Ecto neural progenitor cell (in vitro differentiated cells): ENCODE measurements around the gene ADORA2B.
"Not testable (repeated sequence)": the region's sequence is repeated elsewhere in the genome, so short reads cannot be mapped to it uniquely, and the experiment has no call there.

Source experiments
- DNase-seq: peaks from one replicate; pipeline ENCODE4 v3.0.0-alpha.2; 2018; ENCODE audit warnings: low spot score

The ADORA2B gene

DNA sequence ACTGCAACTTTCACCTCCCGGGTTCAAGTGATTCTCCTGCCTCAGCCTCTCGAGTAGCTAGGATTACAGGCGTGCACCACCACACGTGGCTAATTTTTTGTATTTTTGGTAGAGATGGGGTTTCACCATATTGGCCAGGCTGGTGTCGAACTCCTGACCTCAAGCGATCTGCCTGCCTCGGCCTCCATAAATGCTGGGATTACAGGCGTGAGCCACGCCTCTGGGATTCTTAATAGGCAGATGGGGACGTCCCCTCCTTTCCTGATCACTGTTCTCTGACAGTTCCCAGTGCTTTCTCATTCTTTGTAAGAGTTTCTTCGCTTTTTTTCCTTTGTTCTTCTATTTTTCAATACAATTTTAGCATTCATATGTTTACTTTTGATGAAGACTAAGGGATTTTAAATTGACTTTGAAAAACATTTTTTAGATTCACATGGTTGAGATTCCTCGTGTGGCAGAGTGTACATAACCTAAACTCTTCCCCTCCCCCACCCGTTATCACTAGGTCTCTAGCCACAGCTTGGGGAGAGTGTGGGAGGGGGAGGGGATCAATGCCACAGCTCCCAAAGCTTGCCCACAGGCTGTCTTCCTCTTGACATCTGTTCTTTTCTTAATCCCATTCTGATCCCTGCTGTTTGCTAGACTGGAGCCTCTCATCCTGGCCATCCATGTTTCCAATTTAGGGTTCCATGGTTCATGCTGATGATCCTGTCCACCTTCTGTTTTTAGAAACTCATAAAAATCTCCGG is 11.0 kb downstream of the ADORA2B start:
- no peak for DNase-seq

DNA sequence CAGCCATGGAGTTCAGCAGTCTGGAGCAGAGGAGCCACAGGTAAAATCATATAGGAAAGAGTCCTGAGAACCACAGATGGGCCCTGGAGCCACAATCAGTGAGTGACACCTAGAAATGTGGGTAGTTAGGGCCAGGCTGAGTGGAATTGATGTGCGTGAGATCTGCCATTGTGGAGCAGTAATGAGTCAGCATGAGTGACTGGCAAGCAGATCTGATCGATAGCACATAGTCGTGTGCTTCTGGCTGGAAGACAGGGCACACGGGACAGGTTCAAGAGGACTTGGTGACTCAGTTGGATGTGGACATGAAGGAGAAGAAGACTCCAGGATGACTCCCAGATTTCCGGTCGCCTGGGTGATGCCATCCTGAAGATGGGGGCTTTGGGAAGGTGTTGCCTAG is 12.3 kb downstream of the ADORA2B start:
- no peak for DNase-seq

DNA sequence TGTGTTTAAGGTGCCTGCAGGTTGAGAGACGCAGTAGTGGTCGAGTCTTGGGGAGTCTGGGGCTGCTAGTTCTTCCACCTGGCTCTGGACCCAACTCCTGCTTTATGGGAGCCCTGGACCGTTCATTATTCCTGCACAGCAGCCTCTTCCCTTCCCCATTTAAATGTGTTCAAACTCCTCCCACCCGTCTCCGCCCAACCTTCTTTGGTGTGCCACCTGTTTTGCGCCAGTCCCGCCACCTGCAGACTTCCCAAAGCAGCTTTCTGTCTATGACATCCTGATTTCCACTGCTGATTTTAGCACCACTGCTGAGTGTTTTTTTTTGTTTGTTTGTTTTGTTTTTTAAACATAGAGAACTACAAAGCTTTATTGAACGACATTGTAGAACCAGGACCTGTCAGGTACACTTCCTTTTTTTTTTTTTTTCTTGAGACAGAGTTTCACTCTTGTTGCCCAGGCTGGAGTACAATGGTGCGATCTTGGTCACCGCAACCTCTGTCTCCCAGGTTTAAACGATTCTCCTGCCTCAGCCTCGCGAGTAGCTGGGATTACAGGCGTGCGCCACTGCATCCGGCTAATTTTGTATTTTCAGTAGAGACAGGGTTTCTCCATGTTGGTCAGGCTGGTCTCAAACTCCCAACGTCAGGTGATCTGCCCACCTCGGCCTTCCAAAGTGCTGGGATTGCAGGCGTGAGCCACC is 12.8 kb downstream of the ADORA2B start:
- DNase-seq: no peak

DNA sequence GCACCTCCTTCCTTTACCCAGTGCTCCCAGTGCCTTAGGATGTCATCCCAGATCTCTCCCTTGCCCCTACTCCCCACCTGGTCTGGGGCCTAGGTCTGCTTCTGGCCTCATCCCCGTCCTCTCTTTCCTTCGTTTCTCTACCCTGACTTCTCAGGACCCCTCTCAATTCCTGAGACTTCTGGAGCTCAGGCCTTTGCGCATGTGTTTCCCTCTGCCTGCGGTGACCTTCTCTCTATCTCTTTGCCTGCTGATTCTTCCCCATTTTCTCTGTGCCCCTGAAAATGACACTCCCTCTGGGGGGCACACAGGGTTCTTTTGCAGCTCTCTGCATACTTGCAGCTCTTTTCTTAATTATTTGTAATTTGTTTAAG is 13.5 kb downstream of the ADORA2B start:
- DNase-seq: no peak

DNA sequence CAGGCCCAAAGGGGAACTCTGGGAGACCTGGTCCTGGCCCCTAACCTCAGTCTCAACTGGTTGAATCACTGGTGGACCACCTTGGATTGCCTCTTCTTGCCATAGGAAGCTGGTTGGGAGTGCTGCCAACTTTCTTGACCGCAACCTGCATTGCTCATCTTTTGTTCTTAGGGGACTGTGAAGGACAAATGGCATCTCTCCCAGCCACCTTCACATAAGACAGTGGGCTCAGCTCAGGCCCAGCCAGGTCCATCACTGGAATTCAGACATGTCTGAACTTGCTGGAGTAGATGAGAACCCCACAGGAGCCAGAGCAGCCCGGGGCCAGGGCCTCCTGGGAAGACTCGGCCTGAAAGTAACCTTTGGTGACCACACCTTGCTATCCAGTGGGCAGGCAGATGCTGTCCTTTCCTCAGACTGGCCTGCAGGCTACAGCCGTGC is 18.8 kb downstream of the ADORA2B start:
- DNase-seq: no peak

DNA sequence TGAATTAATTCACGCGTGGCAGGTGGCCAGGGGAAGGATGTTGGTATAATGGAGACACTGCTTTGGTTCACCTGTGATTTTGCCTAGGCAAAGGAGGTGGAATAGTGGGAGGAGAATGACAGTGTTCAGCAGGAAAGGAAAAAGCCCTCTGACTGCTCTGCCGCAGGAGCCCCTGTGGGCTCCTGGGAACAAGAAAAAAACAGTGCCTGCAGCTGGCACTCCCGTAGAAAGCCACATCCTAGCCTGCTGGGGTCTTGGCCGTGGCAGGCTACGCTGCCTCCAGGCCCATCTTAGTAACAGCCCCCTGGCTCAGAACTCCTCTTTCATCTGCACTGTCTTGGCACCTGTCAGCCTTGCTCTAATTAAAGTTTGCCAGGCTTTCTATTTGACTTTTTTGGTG is 20.6 kb downstream of the ADORA2B start:
- DNase-seq: no peak

DNA sequence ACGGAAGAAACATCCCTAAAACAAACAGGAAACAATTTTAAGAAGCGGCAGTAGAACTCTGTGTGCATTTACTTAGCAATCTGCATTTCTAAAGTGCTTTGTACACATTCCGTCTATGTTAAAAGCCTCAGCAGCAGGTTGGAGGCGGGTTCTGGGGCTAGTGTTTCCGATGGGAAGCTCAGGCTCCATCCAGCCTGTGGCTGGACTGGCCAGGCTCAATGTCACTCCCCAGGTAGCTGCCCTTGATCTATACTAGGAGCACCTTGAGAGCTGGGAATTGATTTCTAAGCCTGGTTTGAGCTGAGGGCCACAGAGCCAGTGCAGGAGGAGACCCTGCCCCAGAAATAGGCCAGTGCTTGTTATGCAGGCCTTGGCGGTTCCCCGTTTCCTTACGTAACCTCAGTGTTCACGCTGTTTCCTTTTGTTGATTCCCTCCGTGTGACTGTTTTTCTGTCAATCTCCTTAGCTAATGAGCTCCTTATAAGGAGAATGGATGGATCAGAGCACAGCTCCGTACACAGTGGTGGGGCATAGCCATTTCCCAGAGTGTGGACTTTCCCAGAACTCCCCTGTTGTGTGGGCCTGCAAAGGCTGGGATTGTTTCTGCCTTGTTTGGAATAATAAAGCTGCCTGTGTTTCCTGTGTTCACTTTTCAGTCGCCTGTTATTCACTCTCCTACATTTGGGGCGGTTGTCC is 21.4 kb downstream of the ADORA2B start:
- DNase-seq: peak; percentile 68

DNA sequence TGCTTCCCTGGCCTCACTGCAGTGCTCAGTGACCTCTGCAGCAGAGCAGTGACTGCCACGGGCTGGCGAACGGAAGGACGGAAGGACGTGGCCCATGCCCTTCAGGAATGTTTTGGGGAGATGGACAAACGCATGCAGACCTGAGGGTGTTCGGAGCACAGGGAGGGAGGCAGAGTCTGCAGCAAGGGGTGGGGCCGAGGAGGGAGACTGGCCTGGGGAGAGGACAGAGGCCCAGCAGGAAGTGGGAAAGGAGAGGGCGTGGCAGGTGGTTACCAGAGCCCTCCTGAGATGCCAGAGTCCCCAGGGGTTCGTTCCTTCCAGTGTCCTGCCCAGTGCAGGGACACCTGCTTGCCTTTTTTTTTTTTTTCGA is 21.9 kb downstream of the ADORA2B start:
- no peak for DNase-seq

DNA sequence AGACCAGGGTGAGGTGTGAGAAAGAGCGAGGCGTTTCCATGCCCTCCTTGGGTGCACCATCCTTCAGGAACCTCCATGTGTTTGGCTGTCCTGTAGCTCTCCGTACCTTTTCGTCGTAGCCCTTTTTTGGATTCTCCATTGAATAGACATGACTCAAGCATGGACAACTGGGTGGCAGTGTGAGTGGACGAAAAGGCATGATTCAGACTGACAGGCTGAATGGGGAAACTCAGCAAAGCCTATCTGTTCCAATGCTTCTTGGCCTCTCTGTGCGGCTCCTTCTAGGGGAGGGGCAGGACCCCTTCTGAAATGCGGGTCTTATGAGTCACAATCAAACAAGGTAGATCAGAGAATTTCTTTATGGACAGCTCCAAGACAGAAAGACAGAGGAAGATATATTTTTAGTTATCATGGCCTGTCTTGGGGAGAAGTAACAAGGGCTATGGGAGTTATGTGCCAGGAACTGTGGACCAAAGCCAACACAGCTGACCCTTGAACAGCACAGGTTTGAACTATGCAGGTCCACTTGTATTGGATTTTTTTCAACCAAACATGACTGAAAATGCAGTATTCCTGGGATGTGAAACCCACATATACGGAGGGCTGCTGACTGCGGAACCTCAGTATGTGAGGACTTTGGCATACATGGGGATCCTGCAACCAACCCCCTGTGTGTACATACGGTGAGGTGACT is 22.9 kb downstream of the ADORA2B start:
- DNase-seq: no peak

DNA sequence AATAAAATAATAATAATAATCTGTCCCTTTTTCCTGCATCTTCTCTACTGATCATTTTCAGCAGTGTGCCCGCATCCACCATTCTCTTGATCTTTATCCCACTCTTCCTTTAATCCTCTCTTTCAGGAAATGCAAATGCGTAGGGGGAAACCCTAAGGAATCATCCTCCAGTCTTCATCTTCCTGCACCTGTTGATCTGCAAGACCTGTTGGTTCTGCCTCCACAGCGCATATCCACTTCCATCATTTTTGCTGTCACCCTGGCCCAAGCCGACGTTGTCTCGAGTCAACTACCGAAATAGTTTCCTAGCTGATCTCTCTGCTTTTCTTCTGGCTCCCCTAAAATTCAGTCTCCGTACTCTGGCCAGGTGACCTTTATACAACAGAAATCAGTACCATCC is 24.5 kb downstream of the ADORA2B start:
- no peak for DNase-seq

DNA sequence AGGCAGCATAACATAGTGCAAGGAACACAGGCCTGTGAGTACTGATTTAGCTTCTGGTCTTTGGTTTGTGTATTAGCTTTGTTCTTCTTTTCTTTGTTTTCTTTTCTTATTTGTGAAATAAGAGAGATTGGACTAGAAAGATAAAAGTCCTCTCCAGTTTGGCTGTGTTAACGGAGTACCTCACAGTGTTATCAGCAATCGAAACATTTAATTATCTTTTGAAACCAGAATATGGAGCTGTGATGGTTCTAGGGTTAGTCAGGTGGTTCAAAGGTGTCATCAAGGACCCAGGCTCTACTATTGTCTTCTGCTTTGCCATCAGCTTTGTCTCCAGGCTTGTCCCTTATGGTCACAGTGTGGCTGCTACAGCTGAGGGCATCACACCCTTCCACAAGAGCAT is 25.6 kb downstream of the ADORA2B start:
- no peak for DNase-seq

DNA sequence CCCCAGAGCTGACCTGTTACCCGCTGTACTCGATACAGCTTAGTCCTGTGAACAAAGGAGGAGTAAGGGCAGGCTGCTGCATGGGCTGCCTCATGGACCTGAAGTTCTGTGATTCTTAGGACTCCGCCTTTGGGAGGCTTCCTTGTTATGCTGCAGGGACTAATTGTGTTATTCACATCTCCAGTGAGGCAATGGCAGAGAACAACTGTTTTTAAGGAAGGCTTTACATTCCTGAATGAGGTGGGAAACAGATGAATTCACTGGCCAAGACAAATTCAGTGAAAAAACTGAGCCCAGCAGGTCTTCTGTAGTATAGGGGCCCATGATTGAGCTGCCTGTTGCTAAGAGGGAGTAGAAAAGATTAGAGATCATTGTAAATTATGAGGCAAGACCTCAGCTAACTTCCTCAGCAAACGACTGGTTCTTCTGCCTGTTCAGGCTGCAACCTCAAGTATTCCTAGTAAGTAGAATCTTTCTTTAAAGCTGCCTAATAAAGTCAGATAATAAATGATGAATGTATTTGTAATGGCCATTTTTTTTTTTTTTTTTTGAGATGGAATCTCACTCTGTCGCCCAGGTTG is 26.3 kb downstream of the ADORA2B start:
- no peak for DNase-seq

DNA sequence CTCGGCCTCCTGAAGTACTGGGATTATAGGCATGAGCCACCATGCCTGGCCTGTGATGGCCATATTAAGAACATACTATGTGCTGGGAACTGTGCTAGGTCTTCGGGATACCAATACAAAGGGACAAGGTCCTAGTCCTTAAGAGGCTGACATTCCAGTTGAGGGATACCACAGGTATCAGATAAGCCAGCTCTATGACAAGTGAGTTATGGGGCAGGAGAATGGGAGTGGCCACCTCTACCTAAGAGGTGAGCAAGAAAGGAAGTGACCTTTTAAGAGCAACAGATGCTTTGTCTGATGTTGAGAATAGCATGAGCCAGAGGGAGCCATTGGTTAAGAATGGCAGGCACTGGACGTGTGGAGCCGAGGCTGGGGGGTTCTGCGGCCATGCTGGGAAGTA is 27.0 kb downstream of the ADORA2B start:
- no peak for DNase-seq

DNA sequence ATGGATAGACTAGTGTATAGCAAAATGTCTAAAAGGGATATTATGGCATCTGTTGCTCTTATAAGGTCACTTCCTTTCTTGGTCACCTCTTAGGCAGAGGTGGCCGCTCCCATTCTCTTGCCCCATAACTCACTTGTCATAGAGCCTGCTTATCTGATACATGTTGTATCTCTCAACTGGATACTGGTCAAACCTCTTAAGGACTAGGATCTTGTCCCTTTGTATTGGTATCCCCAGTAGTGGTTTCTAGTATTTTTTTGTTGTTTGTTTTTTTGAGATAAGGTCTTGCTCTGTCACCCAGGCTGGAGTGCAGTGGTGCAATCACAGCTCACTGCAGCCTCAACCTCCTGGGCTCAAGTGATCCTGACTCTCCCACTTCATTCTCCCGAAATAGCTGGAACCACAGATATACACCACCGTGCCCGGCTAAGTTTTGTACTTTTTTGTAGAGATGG is 27.6 kb downstream of the ADORA2B start:
- DNase-seq: no peak

DNA sequence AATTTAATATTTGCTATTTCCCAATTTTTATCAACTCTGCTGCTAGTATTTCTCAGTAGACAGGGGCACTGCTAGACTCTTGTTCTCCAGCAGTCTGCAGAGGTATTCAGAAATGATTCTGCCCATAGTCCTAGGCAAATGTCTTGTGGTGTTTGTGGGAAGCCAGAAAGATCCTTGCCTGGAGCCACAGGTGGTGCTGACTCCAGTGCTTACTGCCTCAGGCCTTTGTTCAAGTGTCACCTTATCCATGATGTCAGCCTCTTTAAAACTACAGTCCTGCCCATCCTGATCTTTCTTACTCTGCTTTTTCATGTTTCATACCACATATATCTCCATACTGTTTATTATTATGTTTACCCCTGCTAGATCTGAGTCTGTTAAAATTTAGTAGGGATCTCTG is 28.1 kb downstream of the ADORA2B start:
- no peak for DNase-seq

DNA sequence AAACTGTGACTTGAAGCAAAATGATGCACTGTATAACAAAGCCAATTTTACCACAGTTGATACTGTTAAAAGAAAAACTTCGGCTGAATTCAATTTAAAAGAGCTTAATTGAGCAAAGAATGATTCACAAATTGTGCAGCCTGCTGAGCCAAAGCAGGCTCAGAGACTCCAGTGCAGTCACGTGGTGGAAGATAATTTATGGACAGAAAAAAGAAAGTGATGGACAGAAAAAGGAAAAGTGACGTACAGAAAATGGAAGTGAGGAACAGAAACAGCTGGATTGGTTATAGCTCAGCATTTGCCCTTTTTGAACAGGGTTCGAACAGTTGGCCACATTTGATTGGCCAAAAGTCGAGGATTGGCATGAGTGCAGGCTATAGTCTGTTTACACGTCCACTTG is 28.9 kb downstream of the ADORA2B start:
- no peak for DNase-seq

DNA sequence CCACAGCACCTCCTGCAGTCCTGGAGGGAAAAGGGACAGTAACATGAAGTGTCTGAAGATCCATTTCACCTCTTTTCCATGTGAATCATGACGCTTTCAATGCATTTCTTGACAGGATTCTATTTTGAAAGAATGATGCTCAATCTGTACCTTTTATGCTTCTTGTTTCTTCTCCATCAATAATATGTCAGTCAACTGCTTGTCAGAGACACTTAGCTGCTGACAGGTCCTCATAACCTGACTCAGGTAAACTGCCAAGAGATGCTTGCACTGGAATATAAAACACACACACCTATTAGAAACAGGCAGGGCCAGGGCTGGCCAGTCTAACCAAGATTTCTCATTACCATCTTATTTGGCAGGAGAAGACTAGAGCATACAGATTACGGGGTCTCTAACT is 33.0 kb downstream of the ADORA2B start:
- DNase-seq: no peak

DNA sequence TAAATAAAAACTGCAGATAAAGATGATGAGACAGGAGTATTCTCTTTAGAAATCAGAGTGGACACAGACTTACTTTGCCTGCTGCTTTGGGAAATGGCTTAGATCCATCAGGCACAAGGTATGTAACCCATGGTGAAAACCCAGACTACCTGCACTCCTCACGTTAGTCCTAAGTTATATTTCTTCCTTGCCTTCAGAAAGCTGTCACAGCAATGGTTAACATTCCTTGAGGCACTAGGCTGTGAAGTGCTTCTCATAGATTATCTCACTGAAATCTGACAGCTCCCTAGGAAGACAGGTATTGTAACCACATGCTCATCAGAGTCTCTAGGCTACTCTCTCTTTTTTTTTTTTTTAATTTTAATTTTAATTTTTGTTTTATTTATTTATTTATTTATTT is 33.7 kb downstream of the ADORA2B start:
- DNase-seq: no peak

DNA sequence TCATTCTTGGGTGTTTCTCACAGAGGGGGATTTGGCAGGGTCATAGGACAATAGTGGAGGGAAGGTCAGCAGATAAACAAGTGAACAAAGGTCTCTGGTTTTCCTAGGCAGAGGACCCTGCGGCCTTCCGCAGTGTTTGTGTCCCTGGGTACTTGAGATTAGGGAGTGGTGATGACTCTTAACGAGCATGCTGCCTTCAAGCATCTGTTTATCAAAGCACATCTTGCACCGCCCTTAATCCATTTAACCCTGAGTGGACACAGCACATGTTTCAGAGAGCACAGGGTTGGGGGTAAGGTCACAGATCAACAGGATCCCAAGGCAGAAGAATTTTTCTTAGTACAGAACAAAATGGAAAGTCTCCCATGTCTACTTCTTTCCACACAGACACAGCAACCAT is 34.1 kb downstream of the ADORA2B start:
- DNase-seq: not testable (repeated sequence)

DNA sequence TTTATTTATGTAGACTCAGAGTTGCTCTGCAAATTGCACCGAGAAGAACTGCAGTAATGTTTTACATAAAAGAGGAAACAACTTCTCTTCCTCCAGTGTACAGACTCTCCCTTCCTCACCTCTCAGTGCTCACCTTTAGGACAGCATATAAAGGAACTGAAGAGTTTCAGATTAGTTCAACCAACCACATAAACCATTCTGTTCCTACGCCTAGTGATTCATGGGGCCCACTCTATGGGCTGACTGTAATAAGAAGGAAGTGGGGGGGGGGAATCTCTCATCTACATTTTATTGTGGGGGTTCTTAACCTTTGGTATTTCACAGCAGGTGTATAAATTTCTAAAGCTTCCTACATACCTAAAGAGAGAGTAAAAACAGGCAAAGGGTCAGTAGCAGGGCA is 36.3 kb downstream of the ADORA2B start:
- DNase-seq: no peak

DNA sequence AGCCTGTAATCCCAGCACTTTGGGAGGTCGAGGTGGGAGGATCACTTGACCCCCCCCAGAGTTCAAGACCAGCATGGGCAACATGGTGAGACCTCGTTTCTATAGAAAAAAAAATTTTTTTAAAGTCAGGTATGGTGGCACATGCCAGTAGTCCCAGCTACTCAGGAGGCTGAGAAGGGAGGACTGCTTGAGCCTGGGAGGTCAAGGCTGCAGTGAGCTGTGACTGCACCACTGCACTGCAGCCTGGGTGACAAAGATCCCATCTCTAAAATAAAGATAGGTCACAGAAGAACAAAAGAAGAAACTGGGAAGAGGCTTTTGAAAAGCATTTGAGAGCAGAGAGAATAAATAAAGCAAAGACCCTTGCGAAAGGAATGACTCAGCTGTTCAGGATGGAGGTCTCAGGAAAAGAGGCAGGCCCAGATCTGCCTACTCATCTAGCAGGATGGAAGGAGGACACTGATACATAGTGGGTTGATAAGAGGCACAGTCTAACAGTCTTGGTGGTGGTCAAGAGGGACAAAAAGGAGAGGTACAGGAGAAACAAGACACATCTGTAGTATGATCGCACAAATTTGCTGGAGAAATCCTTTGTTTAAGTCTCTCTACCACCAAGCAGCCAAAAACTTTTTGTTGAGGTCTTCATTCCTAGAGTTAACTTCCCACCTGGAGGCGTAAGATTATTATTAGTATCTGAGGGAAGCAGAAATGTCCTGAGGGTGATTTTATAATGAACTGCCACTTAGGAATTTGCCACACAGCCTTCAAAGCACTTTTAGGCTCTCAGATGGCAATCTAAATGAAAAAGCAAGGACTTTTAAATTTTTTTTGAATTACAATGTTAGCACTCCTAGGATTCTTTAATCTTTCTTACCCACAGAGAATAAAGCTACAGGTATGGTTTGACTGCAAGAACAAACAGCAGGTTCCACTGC is 37.0 kb downstream of the ADORA2B start:
- DNase-seq: no peak
